ENCODE data around the gene RRN3.
"Not testable (repeated sequence)": the region's sequence is repeated elsewhere in the genome, so short reads cannot be mapped to it uniquely, and the experiment has no call there.

Gene RRN3

GRCh38 chr16:15052747-15053476 lies 41.2 kb downstream of the RRN3 start:
- no peak for DNase-seq (ENCODE audit: low spot score)

- DNase-seq (ENCODE audit: low spot score) = no peak
These were observed 42.6 kb downstream of the RRN3 start for GRCh38 chr16:15051387-15051951.

DNA sequence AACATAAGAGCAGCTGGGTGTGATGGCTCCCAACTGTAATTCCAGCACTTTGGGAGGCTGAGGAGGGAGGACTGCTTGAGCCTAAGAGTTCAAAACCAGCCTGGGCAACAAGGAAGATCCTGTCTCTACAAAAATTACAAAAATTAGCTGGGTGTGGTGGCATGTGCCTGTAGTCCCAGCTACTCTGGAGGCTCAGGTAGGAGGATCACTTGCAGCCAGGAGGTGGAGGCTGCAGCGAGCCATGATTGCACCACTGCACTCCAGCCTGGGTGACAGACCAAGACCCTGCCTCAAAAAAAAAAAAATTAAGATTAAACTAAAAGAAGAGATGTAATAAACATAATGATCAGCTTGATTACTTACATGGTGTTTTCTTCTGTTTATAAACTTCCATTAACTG lies 43.6 kb downstream of the RRN3 start:
- DNase-seq (ENCODE audit: low spot score) = not testable (repeated sequence)

GRCh38 chr16:15049581-15050180 lies 44.4 kb downstream of the RRN3 start:
- no peak for DNase-seq (ENCODE audit: low spot score)

- DNase-seq (ENCODE audit: low spot score) = no peak
These were observed 47.2 kb downstream of the RRN3 start for GRCh38 chr16:15046692-15047376.

- not testable (repeated sequence) for DNase-seq (ENCODE audit: low spot score)
These were observed 48.8 kb downstream of the RRN3 start for GRCh38 chr16:15045270-15045669.

DNA sequence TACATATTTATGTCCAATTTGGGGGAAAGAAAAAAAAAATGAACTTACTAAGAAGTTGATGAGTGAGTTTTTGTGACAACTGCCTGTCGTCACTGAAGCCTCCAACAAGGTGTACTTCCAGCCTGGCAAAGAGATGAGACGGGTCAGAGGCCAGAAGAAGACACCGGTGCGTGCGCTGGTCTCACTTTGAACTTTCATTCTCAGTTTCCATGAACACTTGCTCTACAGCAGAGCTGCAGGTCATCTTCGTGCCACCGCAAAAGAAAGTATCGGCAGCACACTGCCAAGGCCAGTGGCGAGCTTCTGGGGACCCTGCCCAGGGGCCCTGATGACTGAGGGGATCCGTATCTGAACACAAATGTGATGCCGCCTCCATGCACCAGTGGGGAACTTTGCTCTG lies 49.8 kb downstream of the RRN3 start:
- no peak for DNase-seq (ENCODE audit: low spot score)

DNA sequence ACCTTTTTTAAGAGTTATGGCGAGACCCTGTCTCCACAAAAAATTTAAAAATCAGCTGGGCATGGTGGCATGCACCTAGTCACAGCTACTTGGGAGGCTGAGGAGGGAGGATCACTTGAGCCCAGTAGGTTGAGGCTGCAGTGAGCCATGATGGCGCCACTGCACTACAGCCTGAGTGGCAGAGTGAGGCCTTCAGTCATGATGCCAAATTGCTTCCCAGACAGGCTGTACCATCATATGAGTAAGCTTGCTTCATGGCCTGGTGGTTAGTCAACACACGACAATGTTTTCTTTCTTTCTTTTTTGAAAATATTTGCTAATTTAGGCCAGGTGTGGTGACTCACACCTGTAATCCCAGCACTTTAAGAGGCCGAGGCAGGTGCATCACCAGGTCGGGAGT lies 50.7 kb downstream of the RRN3 start:
- no peak for DNase-seq (ENCODE audit: low spot score)

GRCh38 chr16:15041271-15042004 lies 52.6 kb downstream of the RRN3 start:
- no peak for DNase-seq (ENCODE audit: low spot score)

GRCh38 chr16:15038689-15039088 lies 55.4 kb downstream of the RRN3 start:
- no peak for DNase-seq (ENCODE audit: low spot score)

DNA sequence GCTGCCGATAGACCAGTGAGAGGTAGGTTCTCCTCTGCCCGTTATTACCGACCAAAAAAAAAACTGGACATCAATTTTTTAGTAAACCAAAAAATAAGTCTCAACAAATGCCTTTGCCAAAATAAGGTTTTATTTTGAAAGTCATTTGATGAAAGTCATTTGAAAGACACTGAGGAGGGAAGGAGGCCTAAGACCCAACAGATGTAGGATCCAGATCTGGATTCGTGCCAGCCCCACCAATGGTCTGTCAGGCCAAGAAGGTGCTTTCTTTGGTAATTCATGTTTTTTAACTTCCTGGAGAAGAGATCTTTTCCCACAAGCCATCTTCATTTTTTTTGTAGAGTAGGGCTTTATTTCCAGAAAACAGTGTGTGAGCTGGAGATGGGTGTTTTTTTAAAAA lies 56.3 kb downstream of the RRN3 start:
- DNase-seq (ENCODE audit: low spot score) = no peak

DNA sequence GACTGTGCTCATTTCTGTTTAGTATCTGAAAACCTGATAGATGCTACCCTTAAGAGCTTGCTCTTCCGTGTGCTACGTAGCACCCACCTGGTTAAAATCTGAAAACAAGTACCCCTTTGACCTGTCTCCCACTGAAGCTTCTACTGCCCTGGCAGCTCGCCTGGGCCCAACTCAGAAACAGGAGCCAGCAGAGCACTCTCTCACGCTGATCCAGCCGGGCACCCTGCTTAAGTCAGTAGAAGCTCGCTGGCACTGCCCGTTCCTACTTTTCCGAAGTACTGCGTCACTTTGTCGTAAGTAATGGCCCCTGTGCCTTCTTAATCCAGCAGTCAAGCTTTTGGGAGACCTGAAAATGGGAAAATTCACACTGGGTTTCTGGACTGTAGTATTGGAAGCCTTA lies 57.1 kb downstream of the RRN3 start:
- DNase-seq (ENCODE audit: low spot score) = no peak

DNA sequence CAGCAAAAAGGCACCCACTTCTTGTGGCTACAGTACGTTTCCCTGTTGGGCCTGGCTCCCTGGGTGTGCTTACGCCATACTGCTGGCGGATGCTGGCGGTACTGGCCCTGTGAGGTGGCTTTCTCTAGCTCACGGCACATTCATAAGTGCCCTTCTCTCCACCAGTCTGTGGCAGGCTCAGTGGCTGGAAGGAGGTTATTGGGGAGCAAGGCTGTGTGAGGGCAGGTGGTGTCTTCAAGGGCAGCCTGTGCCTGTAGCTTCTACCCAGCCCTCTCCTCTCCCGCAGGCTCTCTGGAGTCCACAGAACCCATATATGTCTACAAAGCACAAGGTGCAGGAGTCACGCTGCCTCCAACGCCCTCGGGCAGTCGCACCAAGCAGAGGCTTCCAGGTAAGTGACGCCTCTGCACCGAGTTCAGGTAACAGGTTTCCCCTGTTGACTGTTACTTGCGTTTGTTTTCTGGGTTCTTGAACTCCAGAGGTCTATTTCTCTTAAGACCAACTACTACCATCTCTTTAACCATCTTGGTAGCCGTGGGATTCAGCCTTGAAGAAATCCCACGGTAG lies 58.8 kb downstream of the RRN3 start:
- no peak for DNase-seq (ENCODE audit: low spot score)

DNA sequence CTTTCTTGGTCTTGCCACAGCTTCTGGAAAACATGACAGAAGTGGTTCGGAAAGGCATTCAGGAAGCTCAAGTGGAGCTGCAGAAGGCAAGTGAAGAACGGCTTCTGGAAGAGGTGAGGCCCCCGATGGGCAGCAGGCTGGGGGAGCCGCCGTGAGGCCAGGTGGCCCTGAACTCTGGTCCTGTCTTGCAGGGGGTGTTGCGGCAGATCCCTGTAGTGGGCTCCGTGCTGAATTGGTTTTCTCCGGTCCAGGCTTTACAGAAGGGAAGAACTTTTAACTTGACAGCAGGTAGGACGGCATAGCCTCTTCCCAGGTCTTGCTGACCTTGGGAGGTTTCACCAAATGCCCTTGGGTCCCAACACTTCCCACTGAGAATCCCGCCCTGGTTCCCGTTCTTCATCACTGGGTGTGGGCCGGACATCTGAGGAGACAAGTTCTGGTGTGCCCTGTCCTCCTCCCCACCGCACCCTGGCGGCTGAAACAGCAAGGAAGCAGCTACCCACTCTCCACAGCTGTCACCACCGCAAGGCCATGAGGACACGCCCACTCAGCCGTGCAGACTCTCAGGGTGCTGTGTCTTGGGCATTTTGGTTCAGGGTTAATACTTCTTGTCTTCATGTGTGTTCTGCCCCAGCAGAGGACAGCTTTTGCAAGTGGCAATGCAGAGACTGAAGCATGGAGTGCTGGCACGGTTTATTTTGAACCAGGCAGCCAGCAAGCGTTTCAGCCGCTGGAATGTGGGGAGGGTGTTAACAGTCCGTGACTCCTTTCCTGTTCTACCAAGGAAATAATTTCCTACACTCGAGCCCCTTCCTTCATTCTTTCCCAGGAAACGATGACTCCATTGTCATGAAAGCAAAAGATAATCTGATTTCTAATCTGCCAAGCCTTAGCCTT lies 59.6 kb downstream of the RRN3 start:
- no peak for DNase-seq (ENCODE audit: low spot score)

DNA sequence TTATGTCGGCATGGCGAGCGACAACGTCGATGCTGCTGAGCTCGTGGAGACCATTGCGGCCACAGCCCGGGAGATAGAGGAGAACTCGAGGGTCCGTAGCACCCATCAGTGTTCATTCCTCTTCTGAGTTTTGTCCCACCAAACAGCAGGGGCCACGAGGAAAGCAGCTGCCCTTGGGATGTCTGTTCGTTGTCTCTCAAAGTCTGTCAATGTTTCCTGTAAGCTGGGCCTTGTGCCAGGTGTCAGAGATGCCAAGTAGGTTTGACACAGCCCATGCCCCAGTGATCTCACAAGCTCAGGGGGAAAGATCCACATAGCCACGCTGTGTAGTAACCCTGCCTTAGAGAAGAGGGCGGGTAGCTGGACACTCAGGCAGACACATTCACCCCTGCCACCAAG lies 60.8 kb downstream of the RRN3 start:
- no peak for DNase-seq (ENCODE audit: low spot score)

DNA sequence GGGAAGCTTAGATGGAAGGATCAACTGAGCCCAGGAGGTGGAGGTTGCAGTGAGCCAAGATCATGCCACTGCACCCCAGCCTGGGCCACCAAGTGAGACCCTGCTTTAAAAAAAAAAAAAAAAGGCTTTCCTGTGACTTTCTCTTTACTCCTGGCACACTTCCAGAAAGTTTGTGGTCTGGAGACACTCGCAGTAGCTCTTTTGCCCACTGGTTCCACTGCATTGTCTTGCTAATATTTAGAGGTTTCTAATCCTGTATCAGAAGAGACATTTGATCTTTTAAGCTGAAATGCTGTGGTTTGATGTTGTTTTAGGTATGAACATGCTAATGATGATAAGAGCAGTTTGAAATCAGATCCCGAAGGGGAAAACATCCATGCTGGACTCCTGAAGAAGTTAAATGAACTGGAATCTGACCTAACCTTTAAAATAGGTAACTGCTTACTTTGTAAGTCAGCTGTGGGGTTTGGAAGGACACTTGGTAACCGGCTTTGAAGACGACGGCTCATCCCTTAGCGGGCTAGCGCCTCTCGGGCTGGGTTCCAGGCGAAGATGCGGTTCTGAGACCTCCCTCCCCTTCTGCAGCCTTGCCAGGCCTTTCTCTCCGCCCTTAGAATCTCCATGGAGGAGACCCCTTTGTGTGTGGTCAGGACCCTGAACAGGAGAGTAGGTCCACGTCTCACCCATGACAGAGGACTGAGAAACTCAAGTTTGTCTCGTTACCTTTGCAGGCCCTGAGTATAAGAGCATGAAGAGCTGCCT lies 61.3 kb downstream of the RRN3 start:
- DNase-seq (ENCODE audit: low spot score) = no peak

GRCh38 chr16:15031586-15031985 lies 62.5 kb downstream of the RRN3 start:
- DNase-seq (ENCODE audit: low spot score) = no peak

DNA sequence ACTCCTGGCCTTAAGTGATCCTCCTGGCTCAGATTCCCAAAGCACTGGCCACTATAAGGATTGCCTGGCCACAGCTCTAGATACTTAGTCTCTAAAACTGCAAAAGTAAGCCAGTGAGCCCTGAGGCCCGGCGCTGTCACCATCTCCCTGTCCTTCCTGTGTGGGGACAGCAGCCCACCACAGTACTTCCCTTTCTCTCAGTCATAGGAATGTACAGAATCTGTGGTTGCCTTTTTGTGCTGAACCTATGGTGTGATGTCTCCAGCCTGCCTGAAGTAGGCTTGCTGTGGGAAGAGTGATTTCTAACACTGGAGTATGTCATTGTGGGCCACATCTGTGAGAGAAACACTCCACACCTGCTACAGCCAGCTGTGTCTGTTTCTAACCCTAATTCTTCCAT lies 62.9 kb downstream of the RRN3 start:
- no peak for DNase-seq (ENCODE audit: low spot score)

DNA sequence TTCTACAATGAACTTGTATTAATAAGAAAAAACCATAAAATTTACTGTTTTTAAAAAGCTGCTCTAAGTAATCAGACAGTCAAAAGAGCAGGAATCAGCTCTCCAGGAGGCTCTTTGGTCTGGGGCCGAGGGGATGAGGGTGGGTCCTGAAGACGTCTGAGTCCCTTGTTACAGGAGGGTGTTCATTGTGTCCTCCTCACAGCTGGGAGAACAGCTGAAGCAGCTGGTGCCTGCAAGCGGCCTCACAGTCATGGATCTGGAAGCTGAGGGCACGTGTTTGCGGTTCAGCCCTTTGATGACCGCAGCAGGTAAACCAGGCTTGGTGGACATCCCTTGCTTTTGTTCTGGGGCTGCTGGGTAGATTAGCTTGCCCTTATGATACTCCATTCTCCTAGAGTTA lies 64.3 kb downstream of the RRN3 start:
- not testable (repeated sequence) for DNase-seq (ENCODE audit: low spot score)

All from left forelimb (tissue), 1 donor.